K562 (cell line): ENCODE data around the gene KCNJ5.

Experiments
- CREB1 ChIP-seq, 2 experiments: sonication (generic) in 1 of 2; formaldehyde crosslinking in 1 of 2; IDR thresholded peaks; 2 replicates each; pipeline versions ENCODE4 v1.6.1 to v1.8.0; 2012 to 2022; ENCODE audit warnings: inconsistent platforms in 1 of 2, mild to moderate bottlenecking in 1 of 2, missing genetic modification reagents in 1 of 2, moderate library complexity in 1 of 2
- EZH2 ChIP-seq: IDR thresholded peaks from 2 replicates; pipeline ENCODE4 v1.6.1; 2012; ENCODE audit warnings: low read depth, mild to moderate bottlenecking, inconsistent platforms, low read length, borderline replicate concordance
- GATA2 ChIP-seq: sonication (generic); formaldehyde crosslinking; IDR thresholded peaks from 2 replicates; pipeline ENCODE4 v1.4.0; 2020; ENCODE audit warnings: mild to moderate bottlenecking, missing genetic modification reagents
- NCOR1 ChIP-seq: fragments of 450-650 bp; IDR thresholded peaks from 2 replicates; pipeline ENCODE4 v1.6.1; 2016; ENCODE audit warnings: mild to moderate bottlenecking, moderate library complexity
- POLR2AphosphoS2 ChIP-seq: IDR thresholded peaks from 2 replicates; pipeline ENCODE4 v1.6.1; 2012; ENCODE audit warnings: low read length, improper control_type of control experiment
- RNF2 ChIP-seq: sonication (generic); IDR thresholded peaks from 2 replicates; pipeline ENCODE4 v1.6.1; 2016
- SRSF1 ChIP-seq: fragments of 200-400 bp; formaldehyde crosslinking; IDR thresholded peaks from 2 replicates; pipeline ENCODE4 v1.6.1; 2017; ENCODE audit warnings: mild to moderate bottlenecking, low read depth, low read length, moderate library complexity
- YY1 ChIP-seq, 3 experiments: IDR thresholded peaks; 2 replicates each; pipeline ENCODE4 v1.6.1; 2011; ENCODE audit warnings: low read length in 2 of 3, mild to moderate bottlenecking in 2 of 3, moderate library complexity in 2 of 3, borderline replicate concordance in 1 of 3, control low read depth in 1 of 3, low read depth in 1 of 3; ENCODE audit not compliant: insufficient read depth in 3 of 3, insufficient replicate concordance in 2 of 3, control insufficient read depth in 1 of 3, insufficient read length in 1 of 3; ENCODE audit errors: extremely low read depth in 1 of 3
- TF ChIP-seq, protein P1 (sequence below): sonication (generic); formaldehyde crosslinking; IDR thresholded peaks from 2 replicates; pipeline ENCODE4 v1.8.1; 2022; ENCODE audit warnings: missing genetic modification reagents
- TF ChIP-seq, protein P2 (sequence below): sonication (generic); formaldehyde crosslinking; IDR thresholded peaks from 2 replicates; pipeline ENCODE4 v1.8.0; 2022; ENCODE audit warnings: mild to moderate bottlenecking, missing genetic modification reagents
- TF ChIP-seq, protein P3 (sequence below): fragments of 450-650 bp; IDR thresholded peaks from 2 replicates; pipeline ENCODE4 v1.6.1; 2018; ENCODE audit not compliant: partially characterized antibody
- TF ChIP-seq, protein P4 (sequence below), 3 experiments: IDR thresholded peaks in 2 of 3; conservative IDR thresholded peaks in 1 of 3; 2 replicates each; pipeline ENCODE4 v1.5.1; 2011 to 2012; ENCODE audit warnings: low read length in 3 of 3, mild to moderate bottlenecking in 3 of 3, control low read depth in 2 of 3, improper control_type of control experiment in 1 of 3, inconsistent platforms in 1 of 3, low read depth in 1 of 3, mixed read lengths in 1 of 3, moderate library complexity in 1 of 3; ENCODE audit not compliant: insufficient read depth in 2 of 3

DNA sequence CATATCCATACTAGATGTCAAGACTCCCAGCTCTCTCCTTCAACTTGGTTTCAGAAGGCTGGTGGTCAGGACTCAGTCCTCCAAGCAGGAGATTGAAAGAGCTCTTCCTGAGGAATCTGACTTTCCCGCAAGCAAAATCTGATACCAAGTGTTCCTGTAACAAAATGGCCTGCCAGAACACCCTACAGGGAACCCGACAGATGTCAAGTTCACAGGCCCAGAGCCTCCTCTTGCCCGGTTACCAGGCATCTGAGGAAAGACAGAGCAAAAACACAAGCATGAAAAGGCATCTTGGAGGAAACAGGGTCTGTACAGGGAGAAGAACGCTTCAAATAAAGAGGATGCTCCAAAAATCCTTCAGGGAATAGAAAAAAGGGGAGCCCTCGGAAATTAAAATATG is 8.7 kb upstream of the KCNJ5 start:
- TF ChIP-seq CREB1 (IDR thresholded peaks at IDR 0.05), result no peak
- no peak for TF ChIP-seq CREB1 (CRISPR knock-in tag; IDR thresholded peaks at IDR 0.05)
- no peak for TF ChIP-seq SRSF1
- TF ChIP-seq, protein P1, sequence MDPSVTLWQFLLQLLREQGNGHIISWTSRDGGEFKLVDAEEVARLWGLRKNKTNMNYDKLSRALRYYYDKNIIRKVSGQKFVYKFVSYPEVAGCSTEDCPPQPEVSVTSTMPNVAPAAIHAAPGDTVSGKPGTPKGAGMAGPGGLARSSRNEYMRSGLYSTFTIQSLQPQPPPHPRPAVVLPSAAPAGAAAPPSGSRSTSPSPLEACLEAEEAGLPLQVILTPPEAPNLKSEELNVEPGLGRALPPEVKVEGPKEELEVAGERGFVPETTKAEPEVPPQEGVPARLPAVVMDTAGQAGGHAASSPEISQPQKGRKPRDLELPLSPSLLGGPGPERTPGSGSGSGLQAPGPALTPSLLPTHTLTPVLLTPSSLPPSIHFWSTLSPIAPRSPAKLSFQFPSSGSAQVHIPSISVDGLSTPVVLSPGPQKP (CRISPR knock-in tag), result no peak
- TF ChIP-seq POLR2AphosphoS2, result no peak
- TF ChIP-seq, protein P2, sequence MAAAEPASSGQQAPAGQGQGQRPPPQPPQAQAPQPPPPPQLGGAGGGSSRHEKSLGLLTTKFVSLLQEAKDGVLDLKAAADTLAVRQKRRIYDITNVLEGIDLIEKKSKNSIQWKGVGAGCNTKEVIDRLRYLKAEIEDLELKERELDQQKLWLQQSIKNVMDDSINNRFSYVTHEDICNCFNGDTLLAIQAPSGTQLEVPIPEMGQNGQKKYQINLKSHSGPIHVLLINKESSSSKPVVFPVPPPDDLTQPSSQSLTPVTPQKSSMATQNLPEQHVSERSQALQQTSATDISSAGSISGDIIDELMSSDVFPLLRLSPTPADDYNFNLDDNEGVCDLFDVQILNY, result no peak
- no peak for TF ChIP-seq YY1 (IDR thresholded peaks at IDR 0.05; ENCODE audit: borderline replicate concordance in 1 of 3, control insufficient read depth in 1 of 3, extremely low read depth in 1 of 3, insufficient read depth in 3 of 3, insufficient read length in 1 of 3, insufficient replicate concordance in 2 of 3, low read depth in 1 of 3, low read length in 2 of 3)
- TF ChIP-seq RNF2, result no peak
- TF ChIP-seq, protein P3, sequence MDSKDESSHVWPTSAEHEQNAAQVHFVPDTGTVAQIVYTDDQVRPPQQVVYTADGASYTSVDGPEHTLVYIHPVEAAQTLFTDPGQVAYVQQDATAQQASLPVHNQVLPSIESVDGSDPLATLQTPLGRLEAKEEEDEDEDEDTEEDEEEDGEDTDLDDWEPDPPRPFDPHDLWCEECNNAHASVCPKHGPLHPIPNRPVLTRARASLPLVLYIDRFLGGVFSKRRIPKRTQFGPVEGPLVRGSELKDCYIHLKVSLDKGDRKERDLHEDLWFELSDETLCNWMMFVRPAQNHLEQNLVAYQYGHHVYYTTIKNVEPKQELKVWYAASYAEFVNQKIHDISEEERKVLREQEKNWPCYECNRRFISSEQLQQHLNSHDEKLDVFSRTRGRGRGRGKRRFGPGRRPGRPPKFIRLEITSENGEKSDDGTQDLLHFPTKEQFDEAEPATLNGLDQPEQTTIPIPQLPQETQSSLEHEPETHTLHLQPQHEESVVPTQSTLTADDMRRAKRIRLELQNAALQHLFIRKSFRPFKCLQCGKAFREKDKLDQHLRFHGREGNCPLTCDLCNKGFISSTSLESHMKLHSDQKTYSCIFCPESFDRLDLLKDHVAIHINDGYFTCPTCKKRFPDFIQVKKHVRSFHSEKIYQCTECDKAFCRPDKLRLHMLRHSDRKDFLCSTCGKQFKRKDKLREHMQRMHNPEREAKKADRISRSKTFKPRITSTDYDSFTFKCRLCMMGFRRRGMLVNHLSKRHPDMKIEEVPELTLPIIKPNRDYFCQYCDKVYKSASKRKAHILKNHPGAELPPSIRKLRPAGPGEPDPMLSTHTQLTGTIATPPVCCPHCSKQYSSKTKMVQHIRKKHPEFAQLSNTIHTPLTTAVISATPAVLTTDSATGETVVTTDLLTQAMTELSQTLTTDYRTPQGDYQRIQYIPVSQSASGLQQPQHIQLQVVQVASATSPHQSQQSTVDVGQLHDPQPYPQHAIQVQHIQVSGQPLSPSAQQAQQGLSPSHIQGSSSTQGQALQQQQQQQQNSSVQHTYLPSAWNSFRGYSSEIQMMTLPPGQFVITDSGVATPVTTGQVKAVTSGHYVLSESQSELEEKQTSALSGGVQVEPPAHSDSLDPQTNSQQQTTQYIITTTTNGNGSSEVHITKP, result no peak
- TF ChIP-seq NCOR1, result no peak
- no peak for TF ChIP-seq GATA2 (CRISPR knock-in tag)
- TF ChIP-seq, protein P4, sequence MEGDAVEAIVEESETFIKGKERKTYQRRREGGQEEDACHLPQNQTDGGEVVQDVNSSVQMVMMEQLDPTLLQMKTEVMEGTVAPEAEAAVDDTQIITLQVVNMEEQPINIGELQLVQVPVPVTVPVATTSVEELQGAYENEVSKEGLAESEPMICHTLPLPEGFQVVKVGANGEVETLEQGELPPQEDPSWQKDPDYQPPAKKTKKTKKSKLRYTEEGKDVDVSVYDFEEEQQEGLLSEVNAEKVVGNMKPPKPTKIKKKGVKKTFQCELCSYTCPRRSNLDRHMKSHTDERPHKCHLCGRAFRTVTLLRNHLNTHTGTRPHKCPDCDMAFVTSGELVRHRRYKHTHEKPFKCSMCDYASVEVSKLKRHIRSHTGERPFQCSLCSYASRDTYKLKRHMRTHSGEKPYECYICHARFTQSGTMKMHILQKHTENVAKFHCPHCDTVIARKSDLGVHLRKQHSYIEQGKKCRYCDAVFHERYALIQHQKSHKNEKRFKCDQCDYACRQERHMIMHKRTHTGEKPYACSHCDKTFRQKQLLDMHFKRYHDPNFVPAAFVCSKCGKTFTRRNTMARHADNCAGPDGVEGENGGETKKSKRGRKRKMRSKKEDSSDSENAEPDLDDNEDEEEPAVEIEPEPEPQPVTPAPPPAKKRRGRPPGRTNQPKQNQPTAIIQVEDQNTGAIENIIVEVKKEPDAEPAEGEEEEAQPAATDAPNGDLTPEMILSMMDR (IDR thresholded peaks at IDR 0.05 in 2 of 3, conservative IDR thresholded peaks at IDR 0.05 in 1 of 3; ENCODE audit: insufficient read depth in 2 of 3, low read depth in 1 of 3, low read length in 3 of 3), result no peak
- TF ChIP-seq EZH2, result no peak
